PFSK-1 (cell line): ENCODE measurements around the gene XRCC4.

ENCODE experiments used
- FOXP2 ChIP-seq: optimal IDR thresholded peaks from 2 replicates; pipeline ENCODE3; 2011; ENCODE audit warnings: borderline replicate concordance, control low read depth, inconsistent platforms; ENCODE audit not compliant: insufficient read depth; ENCODE audit errors: extremely low read length, extremely low read depth
- POLR2AphosphoS5 ChIP-seq: IDR thresholded peaks from 2 replicates; pipeline ENCODE4 v1.6.1; 2012; ENCODE audit warnings: low read depth, mild to moderate bottlenecking, control low read depth, low read length, moderate library complexity
- REST ChIP-seq, 2 experiments: IDR thresholded peaks; 2 replicates each; pipeline versions ENCODE4 v1.6.1 to v1.8.0; 2011 to 2012; ENCODE audit warnings: low read depth in 2 of 2, low read length in 2 of 2, control low read depth in 1 of 2, inconsistent platforms in 1 of 2, mild to moderate bottlenecking in 1 of 2, moderate library complexity in 1 of 2; ENCODE audit not compliant: insufficient read depth in 1 of 2
- SIN3A ChIP-seq: IDR thresholded peaks from 2 replicates; pipeline ENCODE4 v1.6.1; 2012; ENCODE audit warnings: mild to moderate bottlenecking, low read length, moderate library complexity, borderline replicate concordance; ENCODE audit not compliant: insufficient read depth
- TAF1 ChIP-seq: IDR thresholded peaks from 2 replicates; pipeline ENCODE4 v1.6.1; 2012; ENCODE audit warnings: low read length, control low read depth, borderline replicate concordance; ENCODE audit not compliant: insufficient read depth

XRCC4 gene

DNA sequence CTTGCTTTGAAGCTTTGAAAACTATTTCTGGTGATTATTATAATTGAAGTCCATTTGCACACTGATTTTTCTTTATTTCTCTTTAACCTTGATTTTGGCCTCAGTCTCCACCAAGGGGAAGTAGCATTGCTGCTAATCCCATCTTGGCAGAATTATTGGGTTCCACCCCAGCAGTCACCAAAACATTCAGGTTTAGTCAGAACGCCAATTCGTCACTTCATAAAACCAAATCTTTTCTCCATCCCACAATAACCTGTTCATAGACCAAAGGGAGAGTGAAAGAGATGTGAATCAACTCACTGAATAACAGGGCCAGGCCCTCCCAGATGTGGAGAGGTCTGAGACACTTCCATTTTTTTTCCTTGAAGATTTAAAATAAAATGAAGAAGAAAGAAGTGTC, 299.1 kb downstream of the XRCC4 start:
- TF ChIP-seq REST (IDR thresholded peaks at IDR 0.05; ENCODE audit: insufficient read depth in 1 of 2, low read depth in 2 of 2, low read length in 2 of 2) (no peak), FOXP2 (no peak), POLR2AphosphoS5 (no peak), TAF1 (no peak), SIN3A (no peak)

- TF ChIP-seq TAF1 = no peak
- no peak for TF ChIP-seq SIN3A
- no peak for TF ChIP-seq FOXP2
- no peak for TF ChIP-seq REST (IDR thresholded peaks at IDR 0.05; ENCODE audit: insufficient read depth in 1 of 2, low read depth in 2 of 2, low read length in 2 of 2)
- TF ChIP-seq POLR2AphosphoS5 = no peak
Measured at GRCh38 chr5:83377131-83377865, 300.0 kb downstream of the XRCC4 start.

GRCh38 chr5:83378624-83379289, 301.4 kb downstream of the XRCC4 start:
- no peak for TF ChIP-seq TAF1
- TF ChIP-seq POLR2AphosphoS5 = no peak
- no peak for TF ChIP-seq REST (IDR thresholded peaks at IDR 0.05; ENCODE audit: insufficient read depth in 1 of 2, low read depth in 2 of 2, low read length in 2 of 2)
- TF ChIP-seq FOXP2 = no peak
- TF ChIP-seq SIN3A = no peak

GRCh38 chr5:83385812-83386211, 308.5 kb downstream of the XRCC4 start:
- TF ChIP-seq TAF1 = no peak
- TF ChIP-seq REST (IDR thresholded peaks at IDR 0.05; ENCODE audit: insufficient read depth in 1 of 2, low read depth in 2 of 2, low read length in 2 of 2) = no peak
- no peak for TF ChIP-seq FOXP2
- no peak for TF ChIP-seq SIN3A
- TF ChIP-seq POLR2AphosphoS5 = no peak
